H9 (cell line): Measurements from ENCODE around the gene VWF. TPM values are rescaled to one million over a fixed set of nuclear protein-coding genes. Genes with fewer than 3 reads are reported as not detected.

Experiments
- DNase-seq: peaks from one replicate; pipeline ENCODE4 v3.0.0-alpha.2; 2017
- H2AFZ ChIP-seq: one replicate; pipeline ENCODE4 v1.6.1; 2013; ENCODE audit warnings: mild to moderate bottlenecking, low read length, control low read depth, moderate library complexity
- H2AK5ac ChIP-seq: 2 replicates; pipeline ENCODE4 v1.6.1; 2013; ENCODE audit warnings: low read length, control low read depth, mixed read lengths; ENCODE audit not compliant: insufficient read length
- H2BK120ac ChIP-seq: one replicate; pipeline ENCODE4 v1.6.1; 2013; ENCODE audit warnings: low read depth, mild to moderate bottlenecking, low read length, control low read depth, inconsistent platforms; ENCODE audit not compliant: poor library complexity, severe bottlenecking
- H2BK12ac ChIP-seq: 2 replicates; pipeline ENCODE4 v1.6.1; 2013; ENCODE audit warnings: low read length, control low read depth, mixed read lengths, low read depth; ENCODE audit not compliant: insufficient read length
- H2BK15ac ChIP-seq: 2 replicates; pipeline ENCODE4 v1.6.1; 2013; ENCODE audit warnings: low read depth, low read length, control low read depth
- H2BK20ac ChIP-seq: one replicate; pipeline ENCODE4 v1.6.1; 2013; ENCODE audit warnings: low read depth, mild to moderate bottlenecking, low read length, control low read depth, inconsistent platforms; ENCODE audit not compliant: poor library complexity, severe bottlenecking
- H2BK5ac ChIP-seq: 2 replicates; pipeline ENCODE4 v1.6.1; 2013; ENCODE audit warnings: low read length, control low read depth, mixed read lengths; ENCODE audit not compliant: insufficient read length
- H3K14ac ChIP-seq: 2 replicates; pipeline ENCODE4 v1.6.1; 2013; ENCODE audit warnings: low read length, control low read depth; ENCODE audit not compliant: insufficient read depth
- H3K18ac ChIP-seq: 2 replicates; pipeline ENCODE4 v1.6.1; 2013; ENCODE audit warnings: low read depth, mild to moderate bottlenecking, mixed read lengths, low read length, control low read depth; ENCODE audit not compliant: insufficient read length
- H3K23ac ChIP-seq: 2 replicates; pipeline ENCODE4 v1.6.1; 2013; ENCODE audit warnings: low read length, control low read depth, mixed read lengths, low read depth; ENCODE audit not compliant: insufficient read length
- H3K23me2 ChIP-seq: 2 replicates; pipeline ENCODE4 v1.6.1; 2013; ENCODE audit warnings: low read depth, mild to moderate bottlenecking, mixed read lengths, low read length, control low read depth; ENCODE audit not compliant: insufficient read length, poor library complexity, severe bottlenecking
- H3K27ac ChIP-seq: 2 replicates; pipeline ENCODE4 v1.5.1; 2013; ENCODE audit warnings: low read length, control low read depth, mixed read lengths, low read depth; ENCODE audit not compliant: insufficient read length
- H3K27me3 ChIP-seq: 2 replicates; pipeline ENCODE4 v1.6.1; 2013; ENCODE audit warnings: low read length, control low read depth, inconsistent platforms; ENCODE audit not compliant: insufficient read depth
- H3K4ac ChIP-seq: 2 replicates; pipeline ENCODE4 v1.6.1; 2013; ENCODE audit warnings: low read depth, mild to moderate bottlenecking, control low read depth, inconsistent platforms, low read length, moderate library complexity
- H3K4me1 ChIP-seq: 2 replicates; pipeline ENCODE4 v1.6.1; 2013; ENCODE audit warnings: low read length, control low read depth, inconsistent platforms; ENCODE audit not compliant: insufficient read depth
- H3K4me2 ChIP-seq: 2 replicates; pipeline ENCODE4 v1.6.1; 2013; ENCODE audit warnings: low read length, control low read depth, mixed read lengths; ENCODE audit not compliant: insufficient read length, insufficient read depth
- H3K56ac ChIP-seq: 2 replicates; pipeline ENCODE4 v1.6.1; 2013; ENCODE audit warnings: low read depth, mild to moderate bottlenecking, mixed read lengths, low read length, control low read depth; ENCODE audit not compliant: insufficient read length
- H3K79me1 ChIP-seq: 2 replicates; pipeline ENCODE4 v1.6.1; 2013; ENCODE audit warnings: low read depth, mild to moderate bottlenecking, moderate library complexity, low read length, control low read depth, inconsistent platforms; ENCODE audit not compliant: insufficient read depth, poor library complexity, severe bottlenecking
- H3K79me2 ChIP-seq: 2 replicates; pipeline ENCODE4 v1.6.1; 2013; ENCODE audit warnings: low read length, control low read depth, inconsistent platforms; ENCODE audit not compliant: insufficient read depth
- H3K9ac ChIP-seq: 2 replicates; pipeline ENCODE4 v1.6.1; 2013; ENCODE audit warnings: low read length, control low read depth, mixed read lengths; ENCODE audit not compliant: insufficient read length; ENCODE audit errors: extremely low read depth
- H3K9me3 ChIP-seq: one replicate; pipeline ENCODE4 v1.6.1; 2013; ENCODE audit warnings: low read depth, low read length, inconsistent platforms; ENCODE audit not compliant: control insufficient read depth
- H3T11ph ChIP-seq: one replicate; pipeline ENCODE4 v1.6.1; 2013; ENCODE audit warnings: mild to moderate bottlenecking, low read length, control low read depth, inconsistent platforms
- H4K20me1 ChIP-seq: one replicate; pipeline ENCODE4 v1.6.1; 2013; ENCODE audit not compliant: control insufficient read depth, insufficient read length, insufficient read depth
- H4K5ac ChIP-seq: 2 replicates; pipeline ENCODE4 v1.6.1; 2013; ENCODE audit warnings: low read depth, mild to moderate bottlenecking, mixed read lengths, low read length, control low read depth; ENCODE audit not compliant: insufficient read length
- H4K8ac ChIP-seq: replicated peaks from 2 replicates; pipeline ENCODE4 v1.6.1; 2013; ENCODE audit warnings: low read length, control low read depth, mixed read lengths, low read depth; ENCODE audit not compliant: insufficient read length
- H4K91ac ChIP-seq: 2 replicates; pipeline ENCODE4 v1.6.1; 2013; ENCODE audit warnings: low read depth, mild to moderate bottlenecking, moderate library complexity, mixed read lengths, low read length, control low read depth; ENCODE audit not compliant: insufficient read length
- H3K27ac Mint-ChIP-seq, 3 experiments: 2 replicates in 2 of 3; 3 replicates in 1 of 3; pipeline ENCODE4 v1.8.0; 2020 to 2021; ENCODE audit warnings: mixed read lengths in 3 of 3, mild to moderate bottlenecking in 1 of 3, moderate library complexity in 1 of 3
- H3K27me3 Mint-ChIP-seq: 2 replicates; pipeline ENCODE4 v1.8.0; 2021; ENCODE audit warnings: low read depth, mild to moderate bottlenecking, moderate library complexity, mixed read lengths
- H3K36me3 Mint-ChIP-seq, 3 experiments: 2 replicates in 2 of 3; 3 replicates in 1 of 3; pipeline ENCODE4 v1.8.0; 2020 to 2021; ENCODE audit warnings: low read depth in 3 of 3, mixed read lengths in 3 of 3; ENCODE audit not compliant: insufficient read depth in 1 of 3
- H3K4me1 Mint-ChIP-seq, 2 experiments: 2 replicates each; pipeline ENCODE4 v1.8.0; 2020; ENCODE audit warnings: mixed read lengths in 2 of 2
- H3K4me3 Mint-ChIP-seq, 2 experiments: 2 replicates in 1 of 2; 3 replicates in 1 of 2; pipeline ENCODE4 v1.8.0; 2020 to 2021; ENCODE audit warnings: mild to moderate bottlenecking in 2 of 2, mixed read lengths in 2 of 2, moderate library complexity in 1 of 2
- H3K9me3 Mint-ChIP-seq, 2 experiments: 2 replicates in 1 of 2; 3 replicates in 1 of 2; pipeline ENCODE4 v1.8.0; 2020; ENCODE audit warnings: mild to moderate bottlenecking in 2 of 2, mixed read lengths in 2 of 2, moderate library complexity in 1 of 2
- CTCF ChIP-seq: fragments of 200-600 bp; sonication (generic); conservative IDR thresholded peaks from 3 replicates; pipeline ENCODE4 v1.8.0; 2021; ENCODE audit warnings: antibody characterized with exemption, mild to moderate bottlenecking
- WGBS: extraction: QIAGEN DNeasy Blood & Tissue Kit; methylation state at CpG from one replicate; pipeline ENCODE4 v1.1.7; 2013; ENCODE audit warnings: missing lambda C conversion rate, low lambda C conversion rate, mixed read lengths; ENCODE audit not compliant: insufficient read length; ENCODE audit errors: extremely low coverage; 5-methylcytosine and 5-hydroxymethylcytosine counted together
- total RNA-seq: library from RNA; stranded (reverse); gene quantifications from 2 replicates; pipeline ENCODE4 v1.2.1, GENCODE V29; 2021

VWF gene
- total RNA-seq, 1 experiment from 2014 or later: 0.17 TPM

- H3T11ph ChIP-seq: no peak overlapping the region
- H3K4me2 ChIP-seq: no peak overlapping the region
- H4K5ac ChIP-seq: no peak overlapping the region
- H2BK15ac ChIP-seq: no peak overlapping the region
- H3K18ac ChIP-seq: no peak overlapping the region
- TF ChIP-seq CTCF: no peak
- no peaks in the 10 kb centered on the region for H3K79me2 ChIP-seq
- H3K4me3 Mint-ChIP-seq: peak overlapping the region in 1 of 2 experiments; percentile 9; a peak in 3 of 5 replicates
- H2BK20ac ChIP-seq: no peak overlapping the region
- H3K14ac ChIP-seq: no peak overlapping the region
- no peaks in the 10 kb centered on the region for H3K4me1 ChIP-seq
- no peak overlapping the region for H4K8ac ChIP-seq
- no peak overlapping the region for H2BK5ac ChIP-seq
- no peak overlapping the region for H3K4ac ChIP-seq
- H4K91ac ChIP-seq: no peak overlapping the region
- peaks cover 6% of the 10 kb centered on the region for H3K23me2 ChIP-seq
- H3K27ac ChIP-seq: no peak overlapping the region
- no peak overlapping the region for H2BK12ac ChIP-seq
- WGBS: no CpG with 5 or more reads among the region's 1 CpG
- peak overlapping the region in 1 of 3 experiments; percentile 95; a peak in 2 of 7 replicates for H3K27ac Mint-ChIP-seq
- no peaks in the 10 kb centered on the region for H4K20me1 ChIP-seq
- no peaks in the 10 kb centered on the region for H3K36me3 Mint-ChIP-seq
- no peak overlapping the region for H3K9ac ChIP-seq
- peaks cover 10% of the 10 kb centered on the region; the same call in 1 of the 2 replicates for H3K27me3 ChIP-seq
- no peaks in the 10 kb centered on the region for H3K9me3 Mint-ChIP-seq
- no peak overlapping the region for H2AFZ ChIP-seq
- H3K27me3 Mint-ChIP-seq: peaks cover 52% of the 10 kb centered on the region
- H3K23ac ChIP-seq: no peak overlapping the region
- peaks cover 22 to 23% of the 10 kb centered on the region in 2 experiments for H3K4me1 Mint-ChIP-seq
- H2AK5ac ChIP-seq: no peak overlapping the region
- DNase-seq: no peak
- H3K9me3 ChIP-seq: no peaks in the 10 kb centered on the region
- no peak overlapping the region for H2BK120ac ChIP-seq
- H3K79me1 ChIP-seq: no peaks in the 10 kb centered on the region
- H3K56ac ChIP-seq: no peak overlapping the region
Observed at GRCh38 chr12:5947006-5947405, 177.5 kb downstream of the VWF start.
